ENCODE results near the gene CCNK. TPM values are rescaled to one million over a fixed set of nuclear protein-coding genes. Genes with fewer than 3 reads are reported as not detected.

CCNK gene
- total and polyA plus RNA-seq, 2 experiments from 2014 or later, result 20.9 TPM

- peaks cover 14% of the 10 kb centered on the region for H3K4me1 ChIP-seq (ENCODE audit: insufficient read depth)
- DNase-seq, result peak; percentile 71
- H3K4me2 ChIP-seq (ENCODE audit: unreplicated experiment), result peak overlapping the region; percentile 57
- no peaks in the 10 kb centered on the region for H3K36me3 ChIP-seq (ENCODE audit: low read depth)
- H2AFZ ChIP-seq, result peak overlapping the region; percentile 19; the same call in 1 of the 2 replicates
- no peaks in the 10 kb centered on the region for H3K9me3 ChIP-seq (ENCODE audit: low read depth)
- no peaks in the 10 kb centered on the region for H3K9me2 ChIP-seq (ENCODE audit: insufficient read depth)
- in situ Hi-C loops (cut with MboI), result no loop called here
- H3K79me2 ChIP-seq (ENCODE audit: insufficient read depth), result no peaks in the 10 kb centered on the region; the same call in 1 of the 2 replicates
- no peak overlapping the region for H3K4me3 ChIP-seq
- H3F3A ChIP-seq (ENCODE audit: insufficient read depth), result no peaks in the 10 kb centered on the region
- 22 to 25% methylated on average over 11 to 14 of the region's 14 CpGs for WGBS, 2 experiments (ENCODE audit: low coverage in 1 of 2, low lambda C conversion rate in 2 of 2, missing lambda C conversion rate in 2 of 2)
- H4K20me1 ChIP-seq (ENCODE audit: insufficient read depth), result no peaks in the 10 kb centered on the region
- H3K27me3 ChIP-seq (replicated peaks; ENCODE audit: insufficient read depth), result no peaks in the 10 kb centered on the region
- TF ChIP-seq EZH2phosphoT487 (IDR thresholded peaks at IDR 0.05; ENCODE audit: insufficient read depth, low read depth) (no peak), EZH2 (IDR thresholded peaks at IDR 0.05; ENCODE audit: insufficient read depth, poor library complexity, severe bottlenecking) (no peak)
- H3K9ac ChIP-seq, result peak overlapping the region; percentile 42
- peak overlapping the region; percentile 42 for H3K27ac ChIP-seq
Observed at GRCh38 chr14:99531251-99532096, 50.3 kb downstream of the CCNK start.

- 74 to 79% methylated on average over 5 of the region's 5 CpGs for WGBS, 2 experiments (ENCODE audit: low coverage in 1 of 2, low lambda C conversion rate in 2 of 2, missing lambda C conversion rate in 2 of 2)
- Histone ChIP-seq H4K20me1 (ENCODE audit: insufficient read depth) (no peaks in the 10 kb centered on the region), H3K9me3 (ENCODE audit: low read depth) (no peaks in the 10 kb centered on the region), H3K27ac (no peak overlapping the region), H3K9ac (no peak overlapping the region), H3K4me2 (ENCODE audit: unreplicated experiment) (no peak overlapping the region), H2AFZ (no peak overlapping the region), H3K9me2 (ENCODE audit: insufficient read depth) (no peaks in the 10 kb centered on the region), H3K4me1 (ENCODE audit: insufficient read depth) (peaks cover 22% of the 10 kb centered on the region), H3K4me3 (no peak overlapping the region), H3K27me3 (replicated peaks; ENCODE audit: insufficient read depth) (no peaks in the 10 kb centered on the region), H3K36me3 (ENCODE audit: low read depth) (no peaks in the 10 kb centered on the region), H3K79me2 (ENCODE audit: insufficient read depth) (peaks cover 7% of the 10 kb centered on the region; the same call in 1 of the 2 replicates), H3F3A (ENCODE audit: insufficient read depth) (no peaks in the 10 kb centered on the region)
- in situ Hi-C loops (cut with MboI), result no loop called here
- no peak for DNase-seq
- TF ChIP-seq EZH2 (IDR thresholded peaks at IDR 0.05; ENCODE audit: insufficient read depth, poor library complexity, severe bottlenecking) (no peak), EZH2phosphoT487 (IDR thresholded peaks at IDR 0.05; ENCODE audit: insufficient read depth, low read depth) (no peak)
Observed at GRCh38 chr14:99532310-99532709, 51.1 kb downstream of the CCNK start.

GRCh38 chr14:99534333-99534732 is 53.1 kb downstream of the CCNK start:
- WGBS, 2 experiments (ENCODE audit: low coverage in 1 of 2, low lambda C conversion rate in 2 of 2, missing lambda C conversion rate in 2 of 2), result 93 to 94% methylated on average over 6 of the region's 6 CpGs
- in situ Hi-C loops (cut with MboI), result no loop called here

DNA sequence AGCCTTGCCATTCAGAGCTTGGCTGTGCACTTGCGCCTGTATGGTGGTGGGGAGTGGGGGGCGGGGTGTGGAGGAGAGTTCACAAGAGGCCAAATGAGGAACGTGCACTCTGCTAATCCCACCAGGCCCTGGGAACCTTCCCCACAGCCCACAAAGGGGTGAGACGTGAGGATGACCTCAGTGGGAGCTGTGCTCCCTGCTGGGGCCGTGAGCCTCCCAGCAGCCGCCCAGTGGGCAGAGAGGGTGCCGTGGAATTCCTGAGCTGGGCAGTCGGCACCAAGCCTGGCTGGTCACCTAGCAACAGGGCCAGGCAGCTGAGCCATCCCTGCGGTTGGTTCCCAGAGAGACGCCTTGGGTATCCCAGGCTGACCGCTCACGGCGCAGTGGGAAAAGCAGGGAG is 53.7 kb downstream of the CCNK start:
- H3K4me3 ChIP-seq, result no peak overlapping the region
- H3K36me3 ChIP-seq (ENCODE audit: low read depth), result no peaks in the 10 kb centered on the region
- peaks cover 7% of the 10 kb centered on the region; the same call in 1 of the 2 replicates for H3K79me2 ChIP-seq (ENCODE audit: insufficient read depth)
- no peaks in the 10 kb centered on the region for H3K9me2 ChIP-seq (ENCODE audit: insufficient read depth)
- 76 to 77% methylated on average over 13 of the region's 13 CpGs for WGBS, 2 experiments (ENCODE audit: low coverage in 1 of 2, low lambda C conversion rate in 2 of 2, missing lambda C conversion rate in 2 of 2)
- in situ Hi-C loops (cut with MboI), result no loop called here
- no peaks in the 10 kb centered on the region for H3K27me3 ChIP-seq (replicated peaks; ENCODE audit: insufficient read depth)
- no peaks in the 10 kb centered on the region for H3F3A ChIP-seq (ENCODE audit: insufficient read depth)
- H2AFZ ChIP-seq, result no peak overlapping the region
- no peaks in the 10 kb centered on the region for H4K20me1 ChIP-seq (ENCODE audit: insufficient read depth)
- no peak overlapping the region for H3K27ac ChIP-seq
- H3K9ac ChIP-seq, result no peak overlapping the region
- H3K9me3 ChIP-seq (ENCODE audit: low read depth), result no peaks in the 10 kb centered on the region
- no peak for DNase-seq
- H3K4me2 ChIP-seq (ENCODE audit: unreplicated experiment), result no peak overlapping the region
- TF ChIP-seq EZH2 (IDR thresholded peaks at IDR 0.05; ENCODE audit: insufficient read depth, poor library complexity, severe bottlenecking), result no peak
- no peak for TF ChIP-seq EZH2phosphoT487 (IDR thresholded peaks at IDR 0.05; ENCODE audit: insufficient read depth, low read depth)
- H3K4me1 ChIP-seq (ENCODE audit: insufficient read depth), result peaks cover 29% of the 10 kb centered on the region

More at GRCh38 chr14:99534333-99534732, 53.1 kb downstream of the CCNK start:
- Histone ChIP-seq H4K20me1 (ENCODE audit: insufficient read depth) (no peaks in the 10 kb centered on the region), H3K4me1 (ENCODE audit: insufficient read depth) (peaks cover 29% of the 10 kb centered on the region), H3K27me3 (replicated peaks; ENCODE audit: insufficient read depth) (no peaks in the 10 kb centered on the region), H3K9ac (no peak overlapping the region), H3K27ac (no peak overlapping the region), H3F3A (ENCODE audit: insufficient read depth) (no peaks in the 10 kb centered on the region), H2AFZ (no peak overlapping the region), H3K4me3 (no peak overlapping the region), H3K36me3 (ENCODE audit: low read depth) (no peaks in the 10 kb centered on the region), H3K4me2 (ENCODE audit: unreplicated experiment) (no peak overlapping the region), H3K79me2 (ENCODE audit: insufficient read depth) (peaks cover 7% of the 10 kb centered on the region; the same call in 1 of the 2 replicates), H3K9me2 (ENCODE audit: insufficient read depth) (no peaks in the 10 kb centered on the region), H3K9me3 (ENCODE audit: low read depth) (no peaks in the 10 kb centered on the region)
- no peak for DNase-seq
- TF ChIP-seq EZH2phosphoT487 (IDR thresholded peaks at IDR 0.05; ENCODE audit: insufficient read depth, low read depth) (no peak), EZH2 (IDR thresholded peaks at IDR 0.05; ENCODE audit: insufficient read depth, poor library complexity, severe bottlenecking) (no peak)
